Endothelial cell of umbilical vein (primary cell): ENCODE data around the gene ZBTB39. TPM values are rescaled to one million over a fixed set of nuclear protein-coding genes. Genes with fewer than 3 reads are reported as not detected.

Experiments used
- BruUV-seq: library from RNA; stranded (reverse); fragments of 400-500 nt; replicated peaks from 2 replicates; lab custom pipeline; 2021; lab: Mats Ljungman, UMichigan
- CTCF ChIA-PET: fragments of 300-600, 350-600 bp; sonication (Branson Sonifier 250); formaldehyde crosslinking; loops from one replicate; lab custom pipeline; 2021; ENCODE audit warnings: antibody characterized with exemption, inconsistent platforms; lab: Charles Lee
- POLR2A ChIA-PET: fragments of 300-600, 350-600 bp; sonication (Branson Sonifier 250); formaldehyde crosslinking; loops from one replicate; lab custom pipeline; 2021; ENCODE audit warnings: antibody characterized with exemption, inconsistent platforms; lab: Charles Lee
- DNase-seq: peaks from one replicate; pipeline ENCODE4 v3.0.0-alpha.2; 2011; ENCODE audit warnings: low read depth, low spot score
- FAIRE-seq: peaks from 2 replicates; lab custom pipeline; 2011; peaks lifted over from hg19 to GRCh38; lab: Jason Lieb, UNC
- H2AFZ ChIP-seq: 2 replicates; pipeline ENCODE4 v1.6.0; 2012; ENCODE audit warnings: low read depth, low read length, control low read depth, inconsistent platforms
- H3K27ac ChIP-seq: 2 replicates; pipeline ENCODE4 v1.5.1; 2011; ENCODE audit warnings: low read depth, mild to moderate bottlenecking, control low read depth, low read length, moderate library complexity; ENCODE audit not compliant: insufficient read depth
- H3K27me3 ChIP-seq, 2 experiments: 2 replicates each; pipeline versions ENCODE4 v1.6.0 to v1.6.1; 2011; ENCODE audit warnings: low read length in 2 of 2, mixed read lengths in 1 of 2; ENCODE audit not compliant: control insufficient read depth in 2 of 2, insufficient read depth in 2 of 2
- H3K36me3 ChIP-seq, 2 experiments: 2 replicates in 1 of 2; 3 replicates in 1 of 2; pipeline ENCODE4 v1.5.1; 2011; ENCODE audit warnings: low read length in 2 of 2, mild to moderate bottlenecking in 1 of 2, moderate library complexity in 1 of 2; ENCODE audit not compliant: control insufficient read depth in 2 of 2, insufficient read depth in 2 of 2; ENCODE audit errors: extremely low read depth in 1 of 2
- H3K4me1 ChIP-seq: 3 replicates; pipeline ENCODE4 v1.5.1; 2011; ENCODE audit warnings: mild to moderate bottlenecking, low read length; ENCODE audit not compliant: control insufficient read depth, insufficient read depth; ENCODE audit errors: extremely low read depth
- H3K4me2 ChIP-seq: 2 replicates; pipeline ENCODE4 v1.6.1; 2011; ENCODE audit warnings: low read length, control low read depth, mixed read lengths; ENCODE audit not compliant: insufficient read depth
- H3K4me3 ChIP-seq, 3 experiments: fragments of 200-600 bp in 1 of 3; sonication (generic), shearing (Covaris generic) in 1 of 3; replicated peaks in 1 of 3; 2 replicates each; pipeline ENCODE4 v1.5.1; 2011 to 2016; ENCODE audit warnings: control low read depth in 3 of 3, low read length in 3 of 3, mild to moderate bottlenecking in 2 of 3, inconsistent platforms in 1 of 3, low read depth in 1 of 3, moderate library complexity in 1 of 3; ENCODE audit not compliant: insufficient read depth in 1 of 3
- H3K79me2 ChIP-seq: 2 replicates; pipeline ENCODE4 v1.6.0; 2012; ENCODE audit warnings: low read length, inconsistent platforms; ENCODE audit not compliant: control insufficient read depth, insufficient read depth
- H3K9ac ChIP-seq: replicated peaks from 2 replicates; pipeline ENCODE3; 2011; ENCODE audit warnings: low read length, control low read depth; ENCODE audit not compliant: insufficient read depth; ENCODE audit errors: extremely low read depth
- H3K9me1 ChIP-seq: replicated peaks from 3 replicates; pipeline ENCODE4 v1.6.0; 2011; ENCODE audit warnings: mild to moderate bottlenecking, low read length; ENCODE audit not compliant: control insufficient read depth, insufficient read depth; ENCODE audit errors: extremely low read depth
- H3K9me3 ChIP-seq: replicated peaks from 2 replicates; pipeline ENCODE4 v1.5.1; 2012; ENCODE audit warnings: low read length, inconsistent platforms; ENCODE audit not compliant: control insufficient read depth, insufficient read depth
- H4K20me1 ChIP-seq: replicated peaks from 2 replicates; pipeline ENCODE3; 2011; ENCODE audit warnings: mild to moderate bottlenecking, low read length; ENCODE audit not compliant: control insufficient read depth, insufficient read depth; ENCODE audit errors: extremely low read depth
- EZH2 ChIP-seq: IDR thresholded peaks from 2 replicates; pipeline ENCODE4 v1.6.1; 2012; ENCODE audit warnings: borderline replicate concordance, low read depth, mild to moderate bottlenecking, moderate library complexity, low read length, inconsistent platforms; ENCODE audit not compliant: severe bottlenecking
- FOS ChIP-seq: IDR thresholded peaks from 2 replicates; pipeline ENCODE4 v1.6.1; 2011; ENCODE audit warnings: mild to moderate bottlenecking, low read length, moderate library complexity, borderline replicate concordance; ENCODE audit not compliant: insufficient read depth
- MYC ChIP-seq: IDR thresholded peaks from one replicate; pipeline ENCODE4 v1.6.1; 2011; ENCODE audit warnings: mild to moderate bottlenecking, low read depth, low read length
- POLR2A ChIP-seq: IDR thresholded peaks from 2 replicates; pipeline ENCODE4 v1.6.1; 2012; ENCODE audit warnings: low read depth, mild to moderate bottlenecking, control low read depth, low read length
- dilution Hi-C: fragments of 300-500 bp; cut with MboI; formaldehyde crosslinking; loops from one replicate; pipeline ENCODE4 v1.15.0; 2019; ENCODE audit warnings: low sequenced_read_pairs; ENCODE audit not compliant: extremely low pct_ligation_motif_present
- intact Hi-C: fragments of 100-400 bp; cut with micrococcal nuclease; formaldehyde crosslinking; loops from one replicate; pipeline ENCODE4 v1.10.0; 2022
- polyA plus RNA-seq, 4 experiments: library from polyadenylated mRNA; depleted of rRNA in 3 of 4; stranded (reverse) in 3 of 4; unstranded in 1 of 4; fragments of >200 nt; gene quantifications; 2 replicates each; pipeline versions ENCODE4 v1.2.1 to v1.2.3, GENCODE V29; 2011 to 2012; ENCODE audit warnings: missing spikeins in 1 of 4
- total RNA-seq: library from RNA; stranded (reverse); gene quantifications from 2 replicates; pipeline ENCODE4 v1.2.3, GENCODE V29; 2021

Gene ZBTB39
- total and polyA plus RNA-seq, 2 donors (not counting 3 experiments of a cell fraction or from before 2014, with no cell fraction given): 5.9 to 8.5 TPM

DNA sequence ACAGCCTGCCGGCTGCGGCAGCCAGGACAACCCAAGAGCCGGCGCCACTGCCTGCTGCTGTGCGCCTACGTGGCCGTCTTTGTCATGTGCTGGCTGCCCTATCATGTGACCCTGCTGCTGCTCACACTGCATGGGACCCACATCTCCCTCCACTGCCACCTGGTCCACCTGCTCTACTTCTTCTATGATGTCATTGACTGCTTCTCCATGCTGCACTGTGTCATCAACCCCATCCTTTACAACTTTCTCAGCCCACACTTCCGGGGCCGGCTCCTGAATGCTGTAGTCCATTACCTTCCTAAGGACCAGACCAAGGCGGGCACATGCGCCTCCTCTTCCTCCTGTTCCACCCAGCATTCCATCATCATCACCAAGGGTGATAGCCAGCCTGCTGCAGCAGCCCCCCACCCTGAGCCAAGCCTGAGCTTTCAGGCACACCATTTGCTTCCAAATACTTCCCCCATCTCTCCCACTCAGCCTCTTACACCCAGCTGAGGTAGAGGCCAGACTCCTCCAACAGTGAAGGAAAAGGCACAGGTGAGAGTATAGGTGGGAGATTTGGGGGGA, 10.3 kb downstream of the ZBTB39 start:
- Histone ChIP-seq H4K20me1 (no peaks in the 10 kb centered on the region), H2AFZ (no peak overlapping the region), H3K4me3 (no peak overlapping the region), H3K27me3 (no peaks in the 10 kb centered on the region), H3K9ac (no peak overlapping the region), H3K9me3 (no peaks in the 10 kb centered on the region), H3K9me1 (no peaks in the 10 kb centered on the region), H3K4me1 (peaks cover 9% of the 10 kb centered on the region), H3K4me2 (no peak overlapping the region), H3K79me2 (peaks cover 2% of the 10 kb centered on the region), H3K27ac (no peak overlapping the region), H3K36me3 (peaks cover 0 to 7% of the 10 kb centered on the region in 2 experiments)
- DNase-seq (no peak), FAIRE-seq (no peak)
- ChIA-PET POLR2A (no interaction called here), CTCF (interaction anchor here (1.0 to 2.2 kb wide), 4 partner anchors 8 to 156 kb away, joined by 3 to 20 read pairs (median 4); no protein-coding TSS in a partner anchor)
- BruUV-seq: no TSS peak
- intact Hi-C loops (no loop called here), dilution Hi-C loops (no loop called here)
- no peak for TF ChIP-seq EZH2
- no peak for TF ChIP-seq POLR2A
- TF ChIP-seq MYC: no peak

DNA sequence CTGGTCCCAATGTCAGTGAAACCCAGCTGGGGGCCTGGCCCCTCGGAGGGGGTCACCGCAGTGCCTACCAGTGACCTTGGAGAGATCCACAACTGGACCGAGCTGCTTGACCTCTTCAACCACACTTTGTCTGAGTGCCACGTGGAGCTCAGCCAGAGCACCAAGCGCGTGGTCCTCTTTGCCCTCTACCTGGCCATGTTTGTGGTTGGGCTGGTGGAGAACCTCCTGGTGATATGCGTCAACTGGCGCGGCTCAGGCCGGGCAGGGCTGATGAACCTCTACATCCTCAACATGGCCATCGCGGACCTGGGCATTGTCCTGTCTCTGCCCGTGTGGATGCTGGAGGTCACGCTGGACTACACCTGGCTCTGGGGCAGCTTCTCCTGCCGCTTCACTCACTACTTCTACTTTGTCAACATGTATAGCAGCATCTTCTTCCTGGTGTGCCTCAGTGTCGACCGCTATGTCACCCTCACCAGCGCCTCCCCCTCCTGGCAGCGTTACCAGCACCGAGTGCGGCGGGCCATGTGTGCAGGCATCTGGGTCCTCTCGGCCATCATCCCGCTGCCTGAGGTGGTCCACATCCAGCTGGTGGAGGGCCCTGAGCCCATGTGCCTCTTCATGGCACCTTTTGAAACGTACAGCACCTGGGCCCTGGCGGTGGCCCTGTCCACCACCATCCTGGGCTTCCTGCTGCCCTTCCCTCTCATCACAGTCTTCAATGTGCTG, 11.0 kb downstream of the ZBTB39 start:
- peaks cover 2% of the 10 kb centered on the region for H3K79me2 ChIP-seq
- peaks cover 0 to 3% of the 10 kb centered on the region in 2 experiments for H3K36me3 ChIP-seq
- no peaks in the 10 kb centered on the region for H3K9me3 ChIP-seq
- intact Hi-C loops: no loop called here
- no peaks in the 10 kb centered on the region for H3K27me3 ChIP-seq
- no peaks in the 10 kb centered on the region for H3K9me1 ChIP-seq
- no peak overlapping the region for H3K4me2 ChIP-seq
- H4K20me1 ChIP-seq: no peaks in the 10 kb centered on the region
- FAIRE-seq: no peak
- dilution Hi-C loops: no loop called here
- no peak overlapping the region for H2AFZ ChIP-seq
- POLR2A ChIA-PET: no interaction called here
- DNase-seq: no peak
- no peak overlapping the region for H3K27ac ChIP-seq
- BruUV-seq: no TSS peak
- H3K4me3 ChIP-seq: no peak overlapping the region
- CTCF ChIA-PET: interaction anchor here (1.0 to 1.4 kb wide), 2 partner anchors 18 to 155 kb away, joined by 3 to 4 read pairs; no protein-coding TSS in a partner anchor
- H3K9ac ChIP-seq: no peak overlapping the region
- peaks cover 13% of the 10 kb centered on the region for H3K4me1 ChIP-seq
- TF ChIP-seq MYC (no peak), FOS (no peak)
